Activated CD8-positive, alpha-beta memory T cell treated with anti-CD3 and anti-CD28 coated beads for 4 hours (primary cell): ENCODE measurements around the gene ARHGEF19.
"Not testable (repeated sequence)": the region's sequence is repeated elsewhere in the genome, so short reads cannot be mapped to it uniquely, and the experiment has no call there.

Experiments used
- DNase-seq, 2 donors: peaks; one replicate each; pipeline ENCODE4 v3.0.0-alpha.2; 2020; ENCODE audit warnings: low read depth in 2 of 2

Gene ARHGEF19

GRCh38 chr1:16221499-16221898 lies 9.0 kb upstream of the ARHGEF19 start:
- DNase-seq: no peak

- no peak for DNase-seq
Observed at GRCh38 chr1:16219968-16220500, 7.6 kb upstream of the ARHGEF19 start.

GRCh38 chr1:16218674-16219071 lies 6.2 kb upstream of the ARHGEF19 start:
- no peak for DNase-seq

GRCh38 chr1:16218014-16218673 lies 5.7 kb upstream of the ARHGEF19 start:
- DNase-seq: no peak

GRCh38 chr1:16217061-16217785 lies 4.8 kb upstream of the ARHGEF19 start:
- peak; percentile 83 to 87 for DNase-seq

GRCh38 chr1:16215882-16216753 lies 3.7 kb upstream of the ARHGEF19 start:
- DNase-seq: peak in 1 of 2 donors; percentile 22

- not testable (repeated sequence) for DNase-seq
Observed at GRCh38 chr1:16215240-16215639, 2.8 kb upstream of the ARHGEF19 start.

- not testable (repeated sequence) for DNase-seq
Observed at GRCh38 chr1:16213544-16213943, 1.1 kb upstream of the ARHGEF19 start.

GRCh38 chr1:16213013-16213412 lies 561 bp upstream of the ARHGEF19 start:
- DNase-seq: no peak

GRCh38 chr1:16211824-16212223 lies 628 bp downstream of the ARHGEF19 start:
- DNase-seq: no peak

GRCh38 chr1:16210581-16210980 lies 1.9 kb downstream of the ARHGEF19 start:
- DNase-seq: no peak

GRCh38 chr1:16209847-16210407 lies 2.5 kb downstream of the ARHGEF19 start:
- DNase-seq: no peak

- DNase-seq: no peak
Observed at GRCh38 chr1:16209132-16209846, 3.2 kb downstream of the ARHGEF19 start.

GRCh38 chr1:16208270-16208987 lies 4.0 kb downstream of the ARHGEF19 start:
- no peak for DNase-seq

GRCh38 chr1:16207318-16208269 lies 4.9 kb downstream of the ARHGEF19 start:
- DNase-seq: no peak

- DNase-seq: peak; percentile 79 to 86
Observed at GRCh38 chr1:16206547-16207317, 5.7 kb downstream of the ARHGEF19 start.

GRCh38 chr1:16205891-16206546 lies 6.4 kb downstream of the ARHGEF19 start:
- DNase-seq: no peak

- no peak for DNase-seq
Observed at GRCh38 chr1:16205334-16205671, 7.1 kb downstream of the ARHGEF19 start.
